Trophoblast cell (in vitro differentiated cells and primary cell): ENCODE measurements around the gene WFDC1.

Experiments
- DNase-seq, 2 donors: peaks; one replicate each; pipeline ENCODE4 v3.0.0-alpha.2; 2016
- H2AFZ ChIP-seq: 2 replicates; pipeline ENCODE4 v1.6.1; 2013; ENCODE audit warnings: low read length, moderate library complexity, mild to moderate bottlenecking; ENCODE audit not compliant: insufficient read depth, poor library complexity
- H2AK5ac ChIP-seq: 2 replicates; pipeline ENCODE4 v1.6.1; 2013; ENCODE audit warnings: mild to moderate bottlenecking, low read length
- H2BK120ac ChIP-seq: 2 replicates; pipeline ENCODE4 v1.6.1; 2013; ENCODE audit warnings: low read length, mild to moderate bottlenecking, moderate library complexity; ENCODE audit not compliant: insufficient read depth, poor library complexity
- H2BK12ac ChIP-seq: 2 replicates; pipeline ENCODE4 v1.6.1; 2013; ENCODE audit warnings: mild to moderate bottlenecking, low read length, moderate library complexity
- H2BK5ac ChIP-seq: 2 replicates; pipeline ENCODE4 v1.6.1; 2013; ENCODE audit warnings: low read length, low read depth, moderate library complexity, mild to moderate bottlenecking; ENCODE audit not compliant: poor library complexity
- H3K14ac ChIP-seq: 2 replicates; pipeline ENCODE4 v1.6.1; 2013; ENCODE audit warnings: mild to moderate bottlenecking, low read length
- H3K18ac ChIP-seq: 2 replicates; pipeline ENCODE4 v1.6.1; 2013; ENCODE audit warnings: mild to moderate bottlenecking, low read length
- H3K23ac ChIP-seq: 2 replicates; pipeline ENCODE4 v1.6.1; 2013; ENCODE audit warnings: low read length
- H3K27ac ChIP-seq: 2 replicates; pipeline ENCODE4 v1.5.1; 2013; ENCODE audit warnings: low read depth, mild to moderate bottlenecking, inconsistent platforms, low read length, moderate library complexity
- H3K27me3 ChIP-seq: 2 replicates; pipeline ENCODE4 v1.6.1; 2013; ENCODE audit warnings: inconsistent platforms, mild to moderate bottlenecking, low read length, moderate library complexity; ENCODE audit not compliant: insufficient read depth
- H3K36me3 ChIP-seq, 2 experiments: 1 replicate in 1 of 2; 2 replicates in 1 of 2; pipeline ENCODE4 v1.6.1; 2013; ENCODE audit warnings: low read length in 2 of 2, mild to moderate bottlenecking in 2 of 2, moderate library complexity in 1 of 2; ENCODE audit not compliant: insufficient read depth in 2 of 2, control insufficient read depth in 1 of 2
- H3K4ac ChIP-seq: 2 replicates; pipeline ENCODE4 v1.6.1; 2013; ENCODE audit warnings: low read depth, mild to moderate bottlenecking, low read length, moderate library complexity
- H3K4me1 ChIP-seq, 2 experiments: 1 replicate in 1 of 2; 2 replicates in 1 of 2; pipeline ENCODE4 v1.6.1; 2013; ENCODE audit warnings: low read length in 2 of 2, mild to moderate bottlenecking in 2 of 2, moderate library complexity in 1 of 2; ENCODE audit not compliant: insufficient read depth in 2 of 2, control insufficient read depth in 1 of 2
- H3K4me2 ChIP-seq: 2 replicates; pipeline ENCODE4 v1.6.1; 2013; ENCODE audit warnings: inconsistent platforms, mild to moderate bottlenecking, low read length, moderate library complexity
- H3K4me3 ChIP-seq: 2 replicates; pipeline ENCODE4 v1.5.1; 2013; ENCODE audit warnings: mild to moderate bottlenecking, low read depth, low read length, inconsistent platforms
- H3K79me1 ChIP-seq: one replicate; pipeline ENCODE4 v1.6.1; 2013; ENCODE audit warnings: low read length
- H3K79me2 ChIP-seq: 2 replicates; pipeline ENCODE4 v1.6.1; 2013; ENCODE audit warnings: low read length, mild to moderate bottlenecking; ENCODE audit not compliant: control insufficient read depth, insufficient read depth, poor library complexity
- H3K9ac ChIP-seq: 2 replicates; pipeline ENCODE4 v1.6.1; 2013; ENCODE audit warnings: mild to moderate bottlenecking, low read length
- H3K9me3 ChIP-seq: 2 replicates; pipeline ENCODE4 v1.6.1; 2013; ENCODE audit warnings: low read depth, mild to moderate bottlenecking, control low read depth, inconsistent platforms, low read length; ENCODE audit not compliant: insufficient read depth
- H4K12ac ChIP-seq: 2 replicates; pipeline ENCODE4 v1.6.1; 2013; ENCODE audit warnings: low read depth, mild to moderate bottlenecking, low read length, moderate library complexity
- H4K8ac ChIP-seq: 2 replicates; pipeline ENCODE4 v1.6.1; 2013; ENCODE audit warnings: low read depth, mild to moderate bottlenecking, low read length, moderate library complexity
- H4K91ac ChIP-seq: one replicate; pipeline ENCODE4 v1.6.1; 2013; ENCODE audit warnings: low read depth, mild to moderate bottlenecking, low read length, moderate library complexity
- WGBS: extraction: QIAGEN DNeasy Blood & Tissue Kit; methylation state at CpG from one replicate; pipeline ENCODE4 v1.1.7; 2013; ENCODE audit warnings: missing lambda C conversion rate; ENCODE audit not compliant: insufficient read length, insufficient coverage; ENCODE audit errors: extremely low coverage; 5-methylcytosine and 5-hydroxymethylcytosine counted together

Gene WFDC1

GRCh38 chr16:84271866-84272265, 22.8 kb upstream of the WFDC1 start:
- H4K12ac ChIP-seq, result no peak overlapping the region
- H4K91ac ChIP-seq, result no peak overlapping the region
- H3K4me3 ChIP-seq, result no peak overlapping the region
- WGBS, result no CpG with 5 or more reads among the region's 4 CpGs
- no peak overlapping the region for H3K9ac ChIP-seq
- H3K18ac ChIP-seq, result no peak overlapping the region
- H3K4ac ChIP-seq, result no peak overlapping the region
- no peaks in the 10 kb centered on the region for H3K27me3 ChIP-seq
- H2BK5ac ChIP-seq, result no peak overlapping the region
- H4K8ac ChIP-seq, result no peak overlapping the region
- H3K14ac ChIP-seq, result no peak overlapping the region
- no peaks in the 10 kb centered on the region for H3K79me2 ChIP-seq
- peaks cover 3% of the 10 kb centered on the region for H3K9me3 ChIP-seq
- no peak overlapping the region for H3K27ac ChIP-seq
- H3K4me1 ChIP-seq, result no peaks in the 10 kb centered on the region
- no peak overlapping the region for H2AFZ ChIP-seq
- no peaks in the 10 kb centered on the region for H3K36me3 ChIP-seq
- H3K79me1 ChIP-seq, result no peaks in the 10 kb centered on the region
- no peak overlapping the region for H2BK120ac ChIP-seq
- DNase-seq, result no peak
- no peak overlapping the region for H2AK5ac ChIP-seq
- H2BK12ac ChIP-seq, result no peak overlapping the region
- H3K4me2 ChIP-seq, result no peak overlapping the region
- no peak overlapping the region for H3K23ac ChIP-seq

- Histone ChIP-seq H2AFZ (no peak overlapping the region), H3K79me2 (no peaks in the 10 kb centered on the region), H3K4me1 (no peaks in the 10 kb centered on the region), H3K27ac (no peak overlapping the region), H3K79me1 (no peaks in the 10 kb centered on the region), H3K27me3 (no peaks in the 10 kb centered on the region), H2BK5ac (no peak overlapping the region), H3K4ac (no peak overlapping the region), H3K23ac (no peak overlapping the region), H3K4me3 (no peak overlapping the region), H4K91ac (no peak overlapping the region), H2BK12ac (no peak overlapping the region), H2BK120ac (no peak overlapping the region), H2AK5ac (no peak overlapping the region), H3K4me2 (no peak overlapping the region), H3K36me3 (no peaks in the 10 kb centered on the region), H3K9ac (no peak overlapping the region), H3K9me3 (peaks cover 3% of the 10 kb centered on the region), H3K14ac (no peak overlapping the region), H4K8ac (no peak overlapping the region), H4K12ac (no peak overlapping the region), H3K18ac (no peak overlapping the region)
- WGBS, result 100% methylated on average over 1 of the region's 1 CpG
- DNase-seq, result no peak
Observed at GRCh38 chr16:84272740-84273320, 21.8 kb upstream of the WFDC1 start.

GRCh38 chr16:84274515-84274914, 20.2 kb upstream of the WFDC1 start:
- Histone ChIP-seq H3K4ac (no peak overlapping the region), H2AK5ac (no peak overlapping the region), H2BK12ac (no peak overlapping the region), H3K27ac (no peak overlapping the region), H2AFZ (no peak overlapping the region), H2BK5ac (no peak overlapping the region), H3K9ac (no peak overlapping the region), H3K14ac (no peak overlapping the region), H3K27me3 (no peaks in the 10 kb centered on the region), H4K91ac (no peak overlapping the region), H3K4me2 (no peak overlapping the region), H3K9me3 (peaks cover 3% of the 10 kb centered on the region), H3K79me2 (no peaks in the 10 kb centered on the region), H4K8ac (no peak overlapping the region), H2BK120ac (no peak overlapping the region), H4K12ac (no peak overlapping the region), H3K79me1 (no peaks in the 10 kb centered on the region), H3K4me1 (no peaks in the 10 kb centered on the region), H3K36me3 (no peaks in the 10 kb centered on the region), H3K4me3 (no peak overlapping the region), H3K23ac (no peak overlapping the region), H3K18ac (no peak overlapping the region)
- no peak for DNase-seq
- WGBS, result no CpG with 5 or more reads among the region's 9 CpGs

GRCh38 chr16:84275585-84276151, 19.0 kb upstream of the WFDC1 start:
- no peaks in the 10 kb centered on the region for H3K79me2 ChIP-seq
- no peak overlapping the region for H3K23ac ChIP-seq
- DNase-seq, result no peak
- H4K91ac ChIP-seq, result no peak overlapping the region
- H3K18ac ChIP-seq, result no peak overlapping the region
- H2BK120ac ChIP-seq, result no peak overlapping the region
- no peaks in the 10 kb centered on the region for H3K4me1 ChIP-seq
- peaks cover 3% of the 10 kb centered on the region for H3K9me3 ChIP-seq
- H3K27ac ChIP-seq, result no peak overlapping the region
- no peaks in the 10 kb centered on the region for H3K79me1 ChIP-seq
- H4K8ac ChIP-seq, result no peak overlapping the region
- H3K14ac ChIP-seq, result no peak overlapping the region
- no peak overlapping the region for H2AK5ac ChIP-seq
- no peak overlapping the region for H2AFZ ChIP-seq
- no peak overlapping the region for H4K12ac ChIP-seq
- H3K9ac ChIP-seq, result no peak overlapping the region
- H3K27me3 ChIP-seq, result no peaks in the 10 kb centered on the region
- H3K4me2 ChIP-seq, result no peak overlapping the region
- H3K4ac ChIP-seq, result no peak overlapping the region
- no peak overlapping the region for H2BK12ac ChIP-seq
- no peak overlapping the region for H2BK5ac ChIP-seq
- no peak overlapping the region for H3K4me3 ChIP-seq
- H3K36me3 ChIP-seq, result no peaks in the 10 kb centered on the region
- WGBS, result 100% methylated on average over 1 of the region's 6 CpGs
